SK-N-SH treated with all-trans-retinoic acid at 6 μM for 48 hours (cell line): Measurements from ENCODE around the gene PRKG1.

Experiments used
- ATAC-seq: fragments of 200-7000 bp; cut with Tn5 transposase; 3 replicates; pipeline ENCODE4 v1.9.1; 2020; ENCODE audit warnings: mild to moderate bottlenecking, moderate library complexity
- ARNTL ChIP-seq: fragments of 450-650 bp; formaldehyde crosslinking; IDR thresholded peaks from 2 replicates; pipeline ENCODE4 v1.5.0; 2020; ENCODE audit warnings: low read depth, mild to moderate bottlenecking, moderate library complexity, borderline replicate concordance
- CSDC2 ChIP-seq: fragments of 250-450 bp; sonication (Bioruptor Pico); IDR thresholded peaks from 2 replicates; pipeline ENCODE4 v1.5.0; 2020; ENCODE audit warnings: mild to moderate bottlenecking, moderate library complexity
- ESRRG ChIP-seq: fragments of 250-450 bp; sonication (Bioruptor Pico); IDR thresholded peaks from 2 replicates; pipeline ENCODE4 v1.6.1; 2021; ENCODE audit warnings: mild to moderate bottlenecking
- GLIS3 ChIP-seq: fragments of 250-450 bp; sonication (Bioruptor Pico); IDR thresholded peaks from 2 replicates; pipeline ENCODE4 v1.5.0; 2020; ENCODE audit warnings: mild to moderate bottlenecking, moderate library complexity
- ISL1 ChIP-seq: fragments of 250-450 bp; sonication (Bioruptor Pico); IDR thresholded peaks from 2 replicates; pipeline ENCODE4 v2.1.2; 2022; ENCODE audit warnings: mild to moderate bottlenecking, moderate library complexity
- OSR1 ChIP-seq: fragments of 250-450 bp; sonication (Bioruptor Pico); IDR thresholded peaks from 2 replicates; pipeline ENCODE4 v1.8.0; 2022; ENCODE audit warnings: moderate library complexity, mild to moderate bottlenecking, inconsistent platforms
- POU6F1 ChIP-seq: fragments of 250-450 bp; sonication (Bioruptor Pico); IDR thresholded peaks from 2 replicates; pipeline ENCODE4 v1.8.0; 2021; ENCODE audit warnings: low read depth, mild to moderate bottlenecking, moderate library complexity, borderline replicate concordance
- PPARA ChIP-seq: fragments of 250-450 bp; sonication (Bioruptor Pico); IDR thresholded peaks from 2 replicates; pipeline ENCODE4 v1.5.0; 2020; ENCODE audit warnings: mild to moderate bottlenecking, borderline replicate concordance
- RARB ChIP-seq: fragments of 250-450 bp; sonication (Bioruptor Pico); IDR thresholded peaks from 2 replicates; pipeline ENCODE4 v1.8.0; 2021; ENCODE audit warnings: mild to moderate bottlenecking, moderate library complexity
- SNAI2 ChIP-seq: fragments of 250-450 bp; sonication (Bioruptor Pico); IDR thresholded peaks from 2 replicates; pipeline ENCODE4 v1.5.0; 2020; ENCODE audit warnings: mild to moderate bottlenecking, moderate library complexity
- TSHZ2 ChIP-seq: fragments of 250-450 bp; sonication (Bioruptor Pico); IDR thresholded peaks from 2 replicates; pipeline ENCODE4 v1.5.0; 2020; ENCODE audit warnings: mild to moderate bottlenecking, moderate library complexity
- ZC3H10 ChIP-seq: fragments of 250-450 bp; sonication (Bioruptor Pico); IDR thresholded peaks from 2 replicates; pipeline ENCODE4 v1.5.1; 2021; ENCODE audit warnings: mild to moderate bottlenecking, moderate library complexity
- ZFP3 ChIP-seq: fragments of 250-450 bp; sonication (Bioruptor Pico); IDR thresholded peaks from 2 replicates; pipeline ENCODE4 v1.5.0; 2020; ENCODE audit warnings: mild to moderate bottlenecking, moderate library complexity
- ZFP30 ChIP-seq: fragments of 450-650 bp; formaldehyde crosslinking; IDR thresholded peaks from 2 replicates; pipeline ENCODE4 v1.5.0; 2022; ENCODE audit warnings: mild to moderate bottlenecking, moderate library complexity
- ZNF565 ChIP-seq: fragments of 450-650 bp; formaldehyde crosslinking; conservative IDR thresholded peaks from 2 replicates; pipeline ENCODE4 v1.5.0; 2020; ENCODE audit warnings: low read depth, mild to moderate bottlenecking, moderate library complexity
- ZNF70 ChIP-seq: fragments of 450-650 bp; formaldehyde crosslinking; IDR thresholded peaks from 2 replicates; pipeline ENCODE4 v1.5.0; 2020; ENCODE audit warnings: mild to moderate bottlenecking, moderate library complexity
- ZNF8 ChIP-seq: fragments of 450-650 bp; formaldehyde crosslinking; IDR thresholded peaks from 2 replicates; pipeline ENCODE4 v1.5.0; 2020; ENCODE audit warnings: mild to moderate bottlenecking, moderate library complexity
- TF ChIP-seq, protein P1 (sequence below): fragments of 250-450 bp; sonication (Bioruptor Pico); IDR thresholded peaks from 2 replicates; pipeline ENCODE4 v1.8.0; 2020; ENCODE audit warnings: mild to moderate bottlenecking, moderate library complexity, borderline replicate concordance
- TF ChIP-seq, protein P2 (sequence below): fragments of 250-450 bp; sonication (Bioruptor Pico); IDR thresholded peaks from 2 replicates; pipeline ENCODE4 v1.5.1; 2021; ENCODE audit warnings: mild to moderate bottlenecking, moderate library complexity
- TF ChIP-seq, protein P3 (sequence below): fragments of 250-450 bp; sonication (Bioruptor Pico); IDR thresholded peaks from 2 replicates; pipeline ENCODE4 v1.5.1; 2020; ENCODE audit warnings: low read depth, mild to moderate bottlenecking, moderate library complexity

Gene PRKG1

GRCh38 chr10:52319926-52320325 is 1245.6 kb downstream of the PRKG1 start:
- ATAC-seq: no peak
- no peak for TF ChIP-seq TSHZ2 (CRISPR knock-in tag)
- peak; percentile 20 for TF ChIP-seq ISL1 (CRISPR knock-in tag)

- TF ChIP-seq RARB (CRISPR knock-in tag): no peak
- TF ChIP-seq GLIS3 (CRISPR knock-in tag): no peak
- TF ChIP-seq, protein P1, sequence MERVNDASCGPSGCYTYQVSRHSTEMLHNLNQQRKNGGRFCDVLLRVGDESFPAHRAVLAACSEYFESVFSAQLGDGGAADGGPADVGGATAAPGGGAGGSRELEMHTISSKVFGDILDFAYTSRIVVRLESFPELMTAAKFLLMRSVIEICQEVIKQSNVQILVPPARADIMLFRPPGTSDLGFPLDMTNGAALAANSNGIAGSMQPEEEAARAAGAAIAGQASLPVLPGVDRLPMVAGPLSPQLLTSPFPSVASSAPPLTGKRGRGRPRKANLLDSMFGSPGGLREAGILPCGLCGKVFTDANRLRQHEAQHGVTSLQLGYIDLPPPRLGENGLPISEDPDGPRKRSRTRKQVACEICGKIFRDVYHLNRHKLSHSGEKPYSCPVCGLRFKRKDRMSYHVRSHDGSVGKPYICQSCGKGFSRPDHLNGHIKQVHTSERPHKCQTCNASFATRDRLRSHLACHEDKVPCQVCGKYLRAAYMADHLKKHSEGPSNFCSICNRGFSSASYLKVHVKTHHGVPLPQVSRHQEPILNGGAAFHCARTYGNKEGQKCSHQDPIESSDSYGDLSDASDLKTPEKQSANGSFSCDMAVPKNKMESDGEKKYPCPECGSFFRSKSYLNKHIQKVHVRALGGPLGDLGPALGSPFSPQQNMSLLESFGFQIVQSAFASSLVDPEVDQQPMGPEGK (CRISPR knock-in tag): no peak
- no peak for TF ChIP-seq OSR1 (CRISPR knock-in tag)
- TF ChIP-seq SNAI2 (CRISPR knock-in tag): no peak
- TF ChIP-seq ESRRG (CRISPR knock-in tag): no peak
- TF ChIP-seq, protein P2, sequence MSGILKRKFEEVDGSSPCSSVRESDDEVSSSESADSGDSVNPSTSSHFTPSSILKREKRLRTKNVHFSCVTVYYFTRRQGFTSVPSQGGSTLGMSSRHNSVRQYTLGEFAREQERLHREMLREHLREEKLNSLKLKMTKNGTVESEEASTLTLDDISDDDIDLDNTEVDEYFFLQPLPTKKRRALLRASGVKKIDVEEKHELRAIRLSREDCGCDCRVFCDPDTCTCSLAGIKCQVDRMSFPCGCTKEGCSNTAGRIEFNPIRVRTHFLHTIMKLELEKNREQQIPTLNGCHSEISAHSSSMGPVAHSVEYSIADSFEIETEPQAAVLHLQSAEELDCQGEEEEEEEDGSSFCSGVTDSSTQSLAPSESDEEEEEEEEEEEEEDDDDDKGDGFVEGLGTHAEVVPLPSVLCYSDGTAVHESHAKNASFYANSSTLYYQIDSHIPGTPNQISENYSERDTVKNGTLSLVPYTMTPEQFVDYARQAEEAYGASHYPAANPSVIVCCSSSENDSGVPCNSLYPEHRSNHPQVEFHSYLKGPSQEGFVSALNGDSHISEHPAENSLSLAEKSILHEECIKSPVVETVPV (CRISPR knock-in tag): no peak
- no peak for TF ChIP-seq ZFP3 (CRISPR knock-in tag)
- TF ChIP-seq CSDC2 (CRISPR knock-in tag): no peak
- TF ChIP-seq ZC3H10 (CRISPR knock-in tag): no peak
- no peak for TF ChIP-seq ZNF565 (CRISPR knock-in tag)
- TF ChIP-seq ZFP30 (CRISPR knock-in tag): no peak
- TF ChIP-seq, all 23 proteins: peak for 0
Measured at GRCh38 chr10:52322323-52322722, 1248.0 kb downstream of the PRKG1 start.

DNA sequence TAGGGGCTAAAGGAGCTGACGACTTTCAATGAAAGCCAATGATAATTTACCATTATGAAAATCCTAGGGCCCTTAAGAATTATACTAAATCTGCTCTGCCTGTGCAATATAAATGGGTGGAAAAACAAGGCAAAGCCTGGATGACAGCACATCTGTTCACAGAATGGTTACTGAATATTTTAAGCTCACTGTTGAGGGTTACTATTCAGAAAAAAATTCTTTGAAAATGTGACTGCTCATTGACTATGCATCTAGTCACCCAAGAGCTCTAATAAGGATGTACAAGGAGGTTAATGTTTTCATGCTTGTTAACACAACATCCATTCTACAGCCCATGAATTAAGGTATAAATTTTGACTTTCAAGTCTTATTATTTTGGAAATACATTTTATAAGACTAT is 1248.6 kb downstream of the PRKG1 start:
- TF ChIP-seq GLIS3 (CRISPR knock-in tag): no peak
- TF ChIP-seq ZNF70: no peak
- no peak for TF ChIP-seq PPARA (CRISPR knock-in tag)
- no peak for TF ChIP-seq CSDC2 (CRISPR knock-in tag)
- no peak for TF ChIP-seq ZFP3 (CRISPR knock-in tag)
- TF ChIP-seq ZFP30 (CRISPR knock-in tag): no peak
- TF ChIP-seq RARB (CRISPR knock-in tag): no peak
- no peak for TF ChIP-seq ESRRG (CRISPR knock-in tag)
- TF ChIP-seq, protein P3, sequence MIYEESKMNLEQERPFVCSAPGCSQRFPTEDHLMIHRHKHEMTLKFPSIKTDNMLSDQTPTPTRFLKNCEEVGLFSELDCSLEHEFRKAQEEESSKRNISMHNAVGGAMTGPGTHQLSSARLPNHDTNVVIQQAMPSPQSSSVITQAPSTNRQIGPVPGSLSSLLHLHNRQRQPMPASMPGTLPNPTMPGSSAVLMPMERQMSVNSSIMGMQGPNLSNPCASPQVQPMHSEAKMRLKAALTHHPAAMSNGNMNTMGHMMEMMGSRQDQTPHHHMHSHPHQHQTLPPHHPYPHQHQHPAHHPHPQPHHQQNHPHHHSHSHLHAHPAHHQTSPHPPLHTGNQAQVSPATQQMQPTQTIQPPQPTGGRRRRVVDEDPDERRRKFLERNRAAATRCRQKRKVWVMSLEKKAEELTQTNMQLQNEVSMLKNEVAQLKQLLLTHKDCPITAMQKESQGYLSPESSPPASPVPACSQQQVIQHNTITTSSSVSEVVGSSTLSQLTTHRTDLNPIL: no peak
- no peak for TF ChIP-seq ARNTL (CRISPR knock-in tag)
- TF ChIP-seq, protein P2 (CRISPR knock-in tag): no peak
- no peak for TF ChIP-seq ZC3H10 (CRISPR knock-in tag)
- TF ChIP-seq POU6F1 (CRISPR knock-in tag): no peak
- TF ChIP-seq ZNF8 (CRISPR knock-in tag): no peak
- ATAC-seq: no peak

More at GRCh38 chr10:52322323-52322722, 1248.0 kb downstream of the PRKG1 start:
- no peak for ATAC-seq
